WTC11 (cell line): ENCODE data around the gene SYNC. TPM values are rescaled to one million over a fixed set of nuclear protein-coding genes. Genes with fewer than 3 reads are reported as not detected.

Experiments
- ATAC-seq: fragments of 200-7000 bp; cut with Tn5 transposase; 2 replicates; pipeline ENCODE4 v1.10.0; 2021; ENCODE audit warnings: mild to moderate bottlenecking, moderate library complexity
- CTCF ChIA-PET: fragments of 300-600 bp; sonication (Branson Sonifier 250); formaldehyde crosslinking; loops from one replicate; lab custom pipeline; 2021; ENCODE audit warnings: antibody characterized with exemption; lab: Charles Lee
- POLR2A ChIA-PET: fragments of 350-600 bp; sonication (Branson Sonifier 250); formaldehyde crosslinking; loops from one replicate; lab custom pipeline; 2021; ENCODE audit warnings: antibody characterized with exemption; lab: Charles Lee
- DNase-seq: peaks from one replicate; pipeline ENCODE4 v3.0.0; 2021; ENCODE audit warnings: low spot score
- H3K27ac Mint-ChIP-seq: 2 replicates; pipeline ENCODE4 v1.8.0; 2021; ENCODE audit warnings: mixed read lengths
- H3K27me3 Mint-ChIP-seq: 2 replicates; pipeline ENCODE4 v1.8.0; 2021; ENCODE audit warnings: low read depth, mild to moderate bottlenecking, moderate library complexity, mixed read lengths
- H3K36me3 Mint-ChIP-seq: 2 replicates; pipeline ENCODE4 v1.8.0; 2021; ENCODE audit warnings: mixed read lengths
- H3K4me1 Mint-ChIP-seq: 2 replicates; pipeline ENCODE4 v1.8.0; 2022; ENCODE audit warnings: mixed read lengths
- H3K4me3 Mint-ChIP-seq: 2 replicates; pipeline ENCODE4 v1.8.0; 2021; ENCODE audit warnings: mild to moderate bottlenecking, moderate library complexity, mixed read lengths
- H3K9me3 Mint-ChIP-seq: 2 replicates; pipeline ENCODE4 v1.8.0; 2021; ENCODE audit warnings: mixed read lengths
- ARID4B ChIP-seq: sonication (generic); formaldehyde crosslinking; IDR thresholded peaks from 2 replicates; pipeline ENCODE4 v1.8.0; 2023; ENCODE audit warnings: missing genetic modification reagents, mild to moderate bottlenecking, borderline replicate concordance
- ATF6 ChIP-seq: sonication (generic); formaldehyde crosslinking; IDR thresholded peaks from 2 replicates; pipeline ENCODE4 v1.8.1; 2023; ENCODE audit warnings: mild to moderate bottlenecking, missing genetic modification reagents
- CBFB ChIP-seq: sonication (generic); formaldehyde crosslinking; IDR thresholded peaks from 2 replicates; pipeline ENCODE4 v1.8.1; 2022; ENCODE audit warnings: mild to moderate bottlenecking, low read depth, missing genetic modification reagents
- FOXK1 ChIP-seq: sonication (generic); formaldehyde crosslinking; IDR thresholded peaks from 2 replicates; pipeline ENCODE4 v1.8.0; 2022; ENCODE audit warnings: mild to moderate bottlenecking, moderate library complexity, missing genetic modification reagents
- GRHL2 ChIP-seq: fragments of 250-450 bp; sonication (Bioruptor Pico); IDR thresholded peaks from 2 replicates; pipeline ENCODE4 v1.8.0; 2022; ENCODE audit warnings: mild to moderate bottlenecking, moderate library complexity; ENCODE audit not compliant: insufficient replicate concordance, severe bottlenecking
- IRF2 ChIP-seq: sonication (generic); formaldehyde crosslinking; IDR thresholded peaks from 2 replicates; pipeline ENCODE4 v1.8.0; 2022; ENCODE audit warnings: low read depth, missing genetic modification reagents, borderline replicate concordance
- MAX ChIP-seq: sonication (generic); formaldehyde crosslinking; IDR thresholded peaks from 2 replicates; pipeline ENCODE4 v1.8.0; 2022; ENCODE audit warnings: mild to moderate bottlenecking, missing genetic modification reagents
- NR3C1 ChIP-seq: sonication (generic); formaldehyde crosslinking; conservative IDR thresholded peaks from 2 replicates; pipeline ENCODE4 v1.8.1; 2023; ENCODE audit warnings: low read depth, mild to moderate bottlenecking, missing genetic modification reagents
- RELA ChIP-seq: sonication (generic); formaldehyde crosslinking; IDR thresholded peaks from 2 replicates; pipeline ENCODE4 v1.8.1; 2022; ENCODE audit warnings: missing genetic modification reagents, mild to moderate bottlenecking, borderline replicate concordance
- RORB ChIP-seq: fragments of 250-450 bp; sonication (Bioruptor Pico); IDR thresholded peaks from 2 replicates; pipeline ENCODE4 v1.9.0; 2021; ENCODE audit warnings: mild to moderate bottlenecking
- SP1 ChIP-seq: sonication (generic); formaldehyde crosslinking; conservative IDR thresholded peaks from 2 replicates; pipeline ENCODE4 v1.8.1; 2022; ENCODE audit warnings: missing genetic modification reagents
- ZNF219 ChIP-seq: sonication (generic); formaldehyde crosslinking; IDR thresholded peaks from 2 replicates; pipeline ENCODE4 v1.8.0; 2023; ENCODE audit warnings: missing genetic modification reagents, mild to moderate bottlenecking, borderline replicate concordance
- ZNF232 ChIP-seq: sonication (generic); formaldehyde crosslinking; IDR thresholded peaks from 2 replicates; pipeline ENCODE4 v1.8.0; 2022; ENCODE audit warnings: mild to moderate bottlenecking, missing genetic modification reagents
- ZNF281 ChIP-seq: sonication (generic); formaldehyde crosslinking; IDR thresholded peaks from 2 replicates; pipeline ENCODE4 v1.8.0; 2023; ENCODE audit warnings: mild to moderate bottlenecking, missing genetic modification reagents
- ZNF512 ChIP-seq: sonication (generic); formaldehyde crosslinking; IDR thresholded peaks from 2 replicates; pipeline ENCODE4 v1.8.1; 2022; ENCODE audit warnings: missing genetic modification reagents, borderline replicate concordance
- ZNF671 ChIP-seq: fragments of 250-450 bp; sonication (Bioruptor Pico); IDR thresholded peaks from 2 replicates; pipeline ENCODE4 v1.8.0; 2021; ENCODE audit warnings: mild to moderate bottlenecking
- total RNA-seq: library from RNA; stranded (reverse); gene quantifications from 3 replicates; pipeline ENCODE4 v1.2.3, GENCODE V29; 2021
- TF ChIP-seq, protein P1 (sequence below): sonication (generic); formaldehyde crosslinking; IDR thresholded peaks from 2 replicates; pipeline ENCODE4 v1.8.1; 2022; ENCODE audit warnings: mild to moderate bottlenecking, missing genetic modification reagents, moderate library complexity, borderline replicate concordance
- TF ChIP-seq, protein P2 (sequence below): sonication (generic); formaldehyde crosslinking; IDR thresholded peaks from 2 replicates; pipeline ENCODE4 v1.8.1; 2022; ENCODE audit warnings: mild to moderate bottlenecking, moderate library complexity, missing genetic modification reagents
- TF ChIP-seq, protein P3 (sequence below): sonication (generic); formaldehyde crosslinking; IDR thresholded peaks from 2 replicates; pipeline ENCODE4 v1.8.0; 2022; ENCODE audit warnings: mild to moderate bottlenecking, missing genetic modification reagents

SYNC gene
- total RNA-seq, 1 experiment from 2014 or later: 0.09 TPM

- Mint-ChIP-seq H3K4me3 (peak overlapping the region; percentile 45), H3K27ac (peak overlapping the region; percentile 92), H3K36me3 (no peaks in the 10 kb centered on the region), H3K4me1 (peaks cover 29% of the 10 kb centered on the region), H3K27me3 (peaks cover 3% of the 10 kb centered on the region), H3K9me3 (no peaks in the 10 kb centered on the region)
- TF ChIP-seq RORB (CRISPR knock-in tag) (no peak), ZNF219 (CRISPR knock-in tag) (no peak), ZNF512 (CRISPR knock-in tag) (no peak), SP1 (CRISPR knock-in tag) (peak; percentile 95), ZNF671 (no peak), FOXK1 (CRISPR knock-in tag) (peak; percentile 59; the same call in 1 of the 2 replicates), MAX (no peak), ZNF281 (CRISPR knock-in tag) (peak; percentile 91; the same call in 1 of the 2 replicates), ZNF232 (CRISPR knock-in tag) (no peak), NR3C1 (no peak), RELA (no peak)
- TF ChIP-seq, protein P1, sequence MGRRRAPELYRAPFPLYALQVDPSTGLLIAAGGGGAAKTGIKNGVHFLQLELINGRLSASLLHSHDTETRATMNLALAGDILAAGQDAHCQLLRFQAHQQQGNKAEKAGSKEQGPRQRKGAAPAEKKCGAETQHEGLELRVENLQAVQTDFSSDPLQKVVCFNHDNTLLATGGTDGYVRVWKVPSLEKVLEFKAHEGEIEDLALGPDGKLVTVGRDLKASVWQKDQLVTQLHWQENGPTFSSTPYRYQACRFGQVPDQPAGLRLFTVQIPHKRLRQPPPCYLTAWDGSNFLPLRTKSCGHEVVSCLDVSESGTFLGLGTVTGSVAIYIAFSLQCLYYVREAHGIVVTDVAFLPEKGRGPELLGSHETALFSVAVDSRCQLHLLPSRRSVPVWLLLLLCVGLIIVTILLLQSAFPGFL: no peak
- TF ChIP-seq, protein P2, sequence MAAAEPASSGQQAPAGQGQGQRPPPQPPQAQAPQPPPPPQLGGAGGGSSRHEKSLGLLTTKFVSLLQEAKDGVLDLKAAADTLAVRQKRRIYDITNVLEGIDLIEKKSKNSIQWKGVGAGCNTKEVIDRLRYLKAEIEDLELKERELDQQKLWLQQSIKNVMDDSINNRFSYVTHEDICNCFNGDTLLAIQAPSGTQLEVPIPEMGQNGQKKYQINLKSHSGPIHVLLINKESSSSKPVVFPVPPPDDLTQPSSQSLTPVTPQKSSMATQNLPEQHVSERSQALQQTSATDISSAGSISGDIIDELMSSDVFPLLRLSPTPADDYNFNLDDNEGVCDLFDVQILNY (CRISPR knock-in tag): no peak
- TF ChIP-seq, protein P3, sequence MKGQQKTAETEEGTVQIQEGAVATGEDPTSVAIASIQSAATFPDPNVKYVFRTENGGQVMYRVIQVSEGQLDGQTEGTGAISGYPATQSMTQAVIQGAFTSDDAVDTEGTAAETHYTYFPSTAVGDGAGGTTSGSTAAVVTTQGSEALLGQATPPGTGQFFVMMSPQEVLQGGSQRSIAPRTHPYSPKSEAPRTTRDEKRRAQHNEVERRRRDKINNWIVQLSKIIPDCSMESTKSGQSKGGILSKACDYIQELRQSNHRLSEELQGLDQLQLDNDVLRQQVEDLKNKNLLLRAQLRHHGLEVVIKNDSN (CRISPR knock-in tag): peak; percentile 16; the same call in 1 of the 2 replicates
- CTCF ChIA-PET: interaction anchor here (0.5 to 3.4 kb wide), 13 partner anchors 9 to 217 kb away, joined by 3 to 36 read pairs (median 4); a partner anchor contains a TSS
- ATAC-seq: peak; percentile 95
- POLR2A ChIA-PET: interaction anchor here (0.7 to 1.9 kb wide), 3 partner anchors 13 to 58 kb away, joined by 4 to 14 read pairs (median 8); no protein-coding TSS in a partner anchor
- peak; percentile 99 for DNase-seq
Observed at GRCh38 chr1:32716312-32717148, 14.0 kb upstream of the SYNC start.

- ATAC-seq (no peak), DNase-seq (no peak)
- CTCF ChIA-PET: interaction anchor here (0.7 to 3.4 kb wide), 8 partner anchors 13 to 217 kb away, joined by 3 to 36 read pairs (median 6); a partner anchor contains a TSS
- H3K27ac Mint-ChIP-seq: peak overlapping the region; percentile 92
- no peaks in the 10 kb centered on the region for H3K36me3 Mint-ChIP-seq
- H3K4me3 Mint-ChIP-seq: no peak overlapping the region
- H3K9me3 Mint-ChIP-seq: no peaks in the 10 kb centered on the region
- H3K4me1 Mint-ChIP-seq: peaks cover 29% of the 10 kb centered on the region
- POLR2A ChIA-PET: interaction anchor here (0.7 to 1.9 kb wide), 3 partner anchors 13 to 59 kb away, joined by 4 to 14 read pairs (median 8); no protein-coding TSS in a partner anchor
- H3K27me3 Mint-ChIP-seq: no peaks in the 10 kb centered on the region; the same call in none of the 2 replicates
- TF ChIP-seq CBFB (CRISPR knock-in tag) (no peak), ARID4B (CRISPR knock-in tag) (no peak), ATF6 (CRISPR knock-in tag) (no peak), GRHL2 (CRISPR knock-in tag) (no peak), IRF2 (no peak)
Observed at GRCh38 chr1:32715901-32716311, 13.3 kb upstream of the SYNC start.
